H9 (cell line): ENCODE data around the gene PRKCA. TPM values are rescaled to one million over a fixed set of nuclear protein-coding genes. Genes with fewer than 3 reads are reported as not detected.

Source experiments
- DNase-seq: peaks from one replicate; pipeline ENCODE4 v3.0.0-alpha.2; 2017
- H2AFZ ChIP-seq: one replicate; pipeline ENCODE4 v1.6.1; 2013; ENCODE audit warnings: mild to moderate bottlenecking, low read length, control low read depth, moderate library complexity
- H2AK5ac ChIP-seq: 2 replicates; pipeline ENCODE4 v1.6.1; 2013; ENCODE audit warnings: low read length, control low read depth, mixed read lengths; ENCODE audit not compliant: insufficient read length
- H2BK120ac ChIP-seq: one replicate; pipeline ENCODE4 v1.6.1; 2013; ENCODE audit warnings: low read depth, mild to moderate bottlenecking, low read length, control low read depth, inconsistent platforms; ENCODE audit not compliant: poor library complexity, severe bottlenecking
- H2BK12ac ChIP-seq: 2 replicates; pipeline ENCODE4 v1.6.1; 2013; ENCODE audit warnings: low read length, control low read depth, mixed read lengths, low read depth; ENCODE audit not compliant: insufficient read length
- H2BK15ac ChIP-seq: 2 replicates; pipeline ENCODE4 v1.6.1; 2013; ENCODE audit warnings: low read depth, low read length, control low read depth
- H2BK20ac ChIP-seq: one replicate; pipeline ENCODE4 v1.6.1; 2013; ENCODE audit warnings: low read depth, mild to moderate bottlenecking, low read length, control low read depth, inconsistent platforms; ENCODE audit not compliant: poor library complexity, severe bottlenecking
- H2BK5ac ChIP-seq: 2 replicates; pipeline ENCODE4 v1.6.1; 2013; ENCODE audit warnings: low read length, control low read depth, mixed read lengths; ENCODE audit not compliant: insufficient read length
- H3K14ac ChIP-seq: 2 replicates; pipeline ENCODE4 v1.6.1; 2013; ENCODE audit warnings: low read length, control low read depth; ENCODE audit not compliant: insufficient read depth
- H3K18ac ChIP-seq: 2 replicates; pipeline ENCODE4 v1.6.1; 2013; ENCODE audit warnings: low read depth, mild to moderate bottlenecking, mixed read lengths, low read length, control low read depth; ENCODE audit not compliant: insufficient read length
- H3K23ac ChIP-seq: 2 replicates; pipeline ENCODE4 v1.6.1; 2013; ENCODE audit warnings: low read length, control low read depth, mixed read lengths, low read depth; ENCODE audit not compliant: insufficient read length
- H3K23me2 ChIP-seq: 2 replicates; pipeline ENCODE4 v1.6.1; 2013; ENCODE audit warnings: low read depth, mild to moderate bottlenecking, mixed read lengths, low read length, control low read depth; ENCODE audit not compliant: insufficient read length, poor library complexity, severe bottlenecking
- H3K27ac ChIP-seq: 2 replicates; pipeline ENCODE4 v1.5.1; 2013; ENCODE audit warnings: low read length, control low read depth, mixed read lengths, low read depth; ENCODE audit not compliant: insufficient read length
- H3K27me3 ChIP-seq: 2 replicates; pipeline ENCODE4 v1.6.1; 2013; ENCODE audit warnings: low read length, control low read depth, inconsistent platforms; ENCODE audit not compliant: insufficient read depth
- H3K4ac ChIP-seq: 2 replicates; pipeline ENCODE4 v1.6.1; 2013; ENCODE audit warnings: low read depth, mild to moderate bottlenecking, control low read depth, inconsistent platforms, low read length, moderate library complexity
- H3K4me1 ChIP-seq: 2 replicates; pipeline ENCODE4 v1.6.1; 2013; ENCODE audit warnings: low read length, control low read depth, inconsistent platforms; ENCODE audit not compliant: insufficient read depth
- H3K4me2 ChIP-seq: 2 replicates; pipeline ENCODE4 v1.6.1; 2013; ENCODE audit warnings: low read length, control low read depth, mixed read lengths; ENCODE audit not compliant: insufficient read length, insufficient read depth
- H3K56ac ChIP-seq: 2 replicates; pipeline ENCODE4 v1.6.1; 2013; ENCODE audit warnings: low read depth, mild to moderate bottlenecking, mixed read lengths, low read length, control low read depth; ENCODE audit not compliant: insufficient read length
- H3K79me1 ChIP-seq: 2 replicates; pipeline ENCODE4 v1.6.1; 2013; ENCODE audit warnings: low read depth, mild to moderate bottlenecking, moderate library complexity, low read length, control low read depth, inconsistent platforms; ENCODE audit not compliant: insufficient read depth, poor library complexity, severe bottlenecking
- H3K79me2 ChIP-seq: 2 replicates; pipeline ENCODE4 v1.6.1; 2013; ENCODE audit warnings: low read length, control low read depth, inconsistent platforms; ENCODE audit not compliant: insufficient read depth
- H3K9ac ChIP-seq: 2 replicates; pipeline ENCODE4 v1.6.1; 2013; ENCODE audit warnings: low read length, control low read depth, mixed read lengths; ENCODE audit not compliant: insufficient read length; ENCODE audit errors: extremely low read depth
- H3K9me3 ChIP-seq: one replicate; pipeline ENCODE4 v1.6.1; 2013; ENCODE audit warnings: low read depth, low read length, inconsistent platforms; ENCODE audit not compliant: control insufficient read depth
- H3T11ph ChIP-seq: one replicate; pipeline ENCODE4 v1.6.1; 2013; ENCODE audit warnings: mild to moderate bottlenecking, low read length, control low read depth, inconsistent platforms
- H4K20me1 ChIP-seq: one replicate; pipeline ENCODE4 v1.6.1; 2013; ENCODE audit not compliant: control insufficient read depth, insufficient read length, insufficient read depth
- H4K5ac ChIP-seq: 2 replicates; pipeline ENCODE4 v1.6.1; 2013; ENCODE audit warnings: low read depth, mild to moderate bottlenecking, mixed read lengths, low read length, control low read depth; ENCODE audit not compliant: insufficient read length
- H4K8ac ChIP-seq: replicated peaks from 2 replicates; pipeline ENCODE4 v1.6.1; 2013; ENCODE audit warnings: low read length, control low read depth, mixed read lengths, low read depth; ENCODE audit not compliant: insufficient read length
- H4K91ac ChIP-seq: 2 replicates; pipeline ENCODE4 v1.6.1; 2013; ENCODE audit warnings: low read depth, mild to moderate bottlenecking, moderate library complexity, mixed read lengths, low read length, control low read depth; ENCODE audit not compliant: insufficient read length
- H3K27ac Mint-ChIP-seq, 3 experiments: 2 replicates in 2 of 3; 3 replicates in 1 of 3; pipeline ENCODE4 v1.8.0; 2020 to 2021; ENCODE audit warnings: mixed read lengths in 3 of 3, mild to moderate bottlenecking in 1 of 3, moderate library complexity in 1 of 3
- H3K27me3 Mint-ChIP-seq: 2 replicates; pipeline ENCODE4 v1.8.0; 2021; ENCODE audit warnings: low read depth, mild to moderate bottlenecking, moderate library complexity, mixed read lengths
- H3K36me3 Mint-ChIP-seq, 3 experiments: 2 replicates in 2 of 3; 3 replicates in 1 of 3; pipeline ENCODE4 v1.8.0; 2020 to 2021; ENCODE audit warnings: low read depth in 3 of 3, mixed read lengths in 3 of 3; ENCODE audit not compliant: insufficient read depth in 1 of 3
- H3K4me1 Mint-ChIP-seq, 2 experiments: 2 replicates each; pipeline ENCODE4 v1.8.0; 2020; ENCODE audit warnings: mixed read lengths in 2 of 2
- H3K4me3 Mint-ChIP-seq, 2 experiments: 2 replicates in 1 of 2; 3 replicates in 1 of 2; pipeline ENCODE4 v1.8.0; 2020 to 2021; ENCODE audit warnings: mild to moderate bottlenecking in 2 of 2, mixed read lengths in 2 of 2, moderate library complexity in 1 of 2
- H3K9me3 Mint-ChIP-seq, 2 experiments: 2 replicates in 1 of 2; 3 replicates in 1 of 2; pipeline ENCODE4 v1.8.0; 2020; ENCODE audit warnings: mild to moderate bottlenecking in 2 of 2, mixed read lengths in 2 of 2, moderate library complexity in 1 of 2
- WGBS: extraction: QIAGEN DNeasy Blood & Tissue Kit; methylation state at CpG from one replicate; pipeline ENCODE4 v1.1.7; 2013; ENCODE audit warnings: missing lambda C conversion rate, low lambda C conversion rate, mixed read lengths; ENCODE audit not compliant: insufficient read length; ENCODE audit errors: extremely low coverage; 5-methylcytosine and 5-hydroxymethylcytosine counted together
- total RNA-seq: library from RNA; stranded (reverse); gene quantifications from 2 replicates; pipeline ENCODE4 v1.2.1, GENCODE V29; 2021
- TF ChIP-seq, protein P1 (sequence below): fragments of 200-600 bp; sonication (generic); conservative IDR thresholded peaks from 3 replicates; pipeline ENCODE4 v1.8.0; 2021; ENCODE audit warnings: antibody characterized with exemption, mild to moderate bottlenecking

The PRKCA gene
- total RNA-seq, 1 experiment from 2014 or later: 10.5 TPM

GRCh38 chr17:66304304-66305174 lies 2.1 kb downstream of the PRKCA start:
- peaks cover 0 to 3% of the 10 kb centered on the region in 2 experiments; a peak in 3 of 5 replicates for H3K9me3 Mint-ChIP-seq
- H3K18ac ChIP-seq: no peak overlapping the region
- H2BK20ac ChIP-seq: no peak overlapping the region
- peaks cover 33% of the 10 kb centered on the region for H3K27me3 Mint-ChIP-seq
- peak overlapping the region; percentile 87 to 96 for H3K4me3 Mint-ChIP-seq
- no peak overlapping the region for H2BK15ac ChIP-seq
- H2BK12ac ChIP-seq: no peak overlapping the region
- H2BK5ac ChIP-seq: no peak overlapping the region
- WGBS: no CpG with 5 or more reads among the region's 14 CpGs
- no peak overlapping the region for H2AFZ ChIP-seq
- H3K27ac ChIP-seq: no peak overlapping the region
- no peak overlapping the region for H4K5ac ChIP-seq
- no peaks in the 10 kb centered on the region for H4K20me1 ChIP-seq
- H3K14ac ChIP-seq: no peak overlapping the region
- no peak overlapping the region for H3K23ac ChIP-seq
- TF ChIP-seq, protein P1, sequence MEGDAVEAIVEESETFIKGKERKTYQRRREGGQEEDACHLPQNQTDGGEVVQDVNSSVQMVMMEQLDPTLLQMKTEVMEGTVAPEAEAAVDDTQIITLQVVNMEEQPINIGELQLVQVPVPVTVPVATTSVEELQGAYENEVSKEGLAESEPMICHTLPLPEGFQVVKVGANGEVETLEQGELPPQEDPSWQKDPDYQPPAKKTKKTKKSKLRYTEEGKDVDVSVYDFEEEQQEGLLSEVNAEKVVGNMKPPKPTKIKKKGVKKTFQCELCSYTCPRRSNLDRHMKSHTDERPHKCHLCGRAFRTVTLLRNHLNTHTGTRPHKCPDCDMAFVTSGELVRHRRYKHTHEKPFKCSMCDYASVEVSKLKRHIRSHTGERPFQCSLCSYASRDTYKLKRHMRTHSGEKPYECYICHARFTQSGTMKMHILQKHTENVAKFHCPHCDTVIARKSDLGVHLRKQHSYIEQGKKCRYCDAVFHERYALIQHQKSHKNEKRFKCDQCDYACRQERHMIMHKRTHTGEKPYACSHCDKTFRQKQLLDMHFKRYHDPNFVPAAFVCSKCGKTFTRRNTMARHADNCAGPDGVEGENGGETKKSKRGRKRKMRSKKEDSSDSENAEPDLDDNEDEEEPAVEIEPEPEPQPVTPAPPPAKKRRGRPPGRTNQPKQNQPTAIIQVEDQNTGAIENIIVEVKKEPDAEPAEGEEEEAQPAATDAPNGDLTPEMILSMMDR: no peak
- H3K4me2 ChIP-seq: peak overlapping the region; percentile 52
- H4K91ac ChIP-seq: no peak overlapping the region
- H3K4ac ChIP-seq: no peak overlapping the region
- H3K4me1 Mint-ChIP-seq: peaks cover 46 to 49% of the 10 kb centered on the region in 2 experiments
- no peaks in the 10 kb centered on the region for H3K79me1 ChIP-seq
- H3K56ac ChIP-seq: no peak overlapping the region
- H3K9ac ChIP-seq: no peak overlapping the region
- H2AK5ac ChIP-seq: no peak overlapping the region
- no peak overlapping the region for H2BK120ac ChIP-seq
- H3T11ph ChIP-seq: no peak overlapping the region
- no peaks in the 10 kb centered on the region for H3K79me2 ChIP-seq
- DNase-seq: peak; percentile 90
- H3K9me3 ChIP-seq: no peaks in the 10 kb centered on the region
- peaks cover 1% of the 10 kb centered on the region; the same call in 1 of the 2 replicates for H3K4me1 ChIP-seq
- no peaks in the 10 kb centered on the region; the same call in 1 of the 2 replicates for H3K27me3 ChIP-seq
- H3K36me3 Mint-ChIP-seq: peaks cover 3 to 4% (median 4%) of the 10 kb centered on the region in 3 experiments; a peak in 4 of 7 replicates
- no peak overlapping the region for H4K8ac ChIP-seq
- H3K23me2 ChIP-seq: peaks cover 15% of the 10 kb centered on the region
- H3K27ac Mint-ChIP-seq: peak overlapping the region; percentile 10 to 95 (median 33); a peak in 5 of 7 replicates
